ENCODE results near the gene FCRLB. TPM values are rescaled to one million over a fixed set of nuclear protein-coding genes. Genes with fewer than 3 reads are reported as not detected.

Gene FCRLB
- total RNA-seq, 1 donor from 2014 or later = not detected

- Histone ChIP-seq H3K9me3 (no peaks in the 10 kb centered on the region), H3K27ac (no peak overlapping the region), H3K27me3 (no peaks in the 10 kb centered on the region), H3K4me1 (no peaks in the 10 kb centered on the region), H3K4me3 (no peak overlapping the region), H3K36me3 (no peaks in the 10 kb centered on the region)
- intact Hi-C loops (cut with DNase I) = loop anchor here (1.0 to 10.0 kb wide), 3 partner anchors 94 to 536 kb away; partner anchors contain the start of gene NDUFS2
- TF ChIP-seq CTCF (IDR thresholded peaks at IDR 0.05) = no peak
- no peak for DNase-seq (ENCODE audit: low spot score in 2 of 2)
These were observed 19.6 kb downstream of the FCRLB start for GRCh38 chr1:161740921-161741320.

- intact Hi-C loops (cut with DNase I) = loop anchor here (10.0 kb wide), 1 partner anchor 538 kb away; the partner anchor contains the start of gene NDUFS2
- H3K27ac ChIP-seq = no peak overlapping the region
- no peaks in the 10 kb centered on the region for H3K4me1 ChIP-seq
- no peaks in the 10 kb centered on the region for H3K9me3 ChIP-seq
- no peak for TF ChIP-seq CTCF (IDR thresholded peaks at IDR 0.05)
- no peaks in the 10 kb centered on the region for H3K27me3 ChIP-seq
- H3K4me3 ChIP-seq = no peak overlapping the region
- H3K36me3 ChIP-seq = no peaks in the 10 kb centered on the region
- DNase-seq (ENCODE audit: low spot score in 2 of 2) = no peak
These were observed 21.9 kb downstream of the FCRLB start for GRCh38 chr1:161743231-161743630.

- no peaks in the 10 kb centered on the region for H3K9me3 ChIP-seq
- TF ChIP-seq CTCF (IDR thresholded peaks at IDR 0.05) = no peak
- intact Hi-C loops (cut with DNase I) = loop anchor here (5.0 to 10.0 kb wide), 2 partner anchors 350 to 543 kb away; partner anchors contain the start of gene NDUFS2
- no peak overlapping the region for H3K4me3 ChIP-seq
- H3K36me3 ChIP-seq = peaks cover 3 to 12% of the 10 kb centered on the region in 2 donors
- H3K4me1 ChIP-seq = peaks cover 4 to 10% of the 10 kb centered on the region in 2 donors
- H3K27me3 ChIP-seq = no peaks in the 10 kb centered on the region
- H3K27ac ChIP-seq = no peak overlapping the region
- DNase-seq (ENCODE audit: low spot score in 2 of 2) = no peak
These were observed 26.5 kb downstream of the FCRLB start for GRCh38 chr1:161747801-161748200.

GRCh38 chr1:161749509-161750407 lies 28.4 kb downstream of the FCRLB start, which contains the start of gene DUSP12:
DUSP12 (plus strand) TSS chr1:161749786; CDS start chr1:161749802, 16 bp downstream.
- H3K4me3 ChIP-seq = peak within 1 kb of the TSS; percentile 78 to 90
- peaks cover 16 to 31% of the 10 kb centered on the region in 2 donors for H3K36me3 ChIP-seq
- no peaks in the 10 kb centered on the region for H3K9me3 ChIP-seq
- no peaks in the 10 kb centered on the region for H3K27me3 ChIP-seq
- intact Hi-C loops (cut with DNase I) = loop anchor here (5.0 to 10.0 kb wide), 3 partner anchors 352 to 1407 kb away; partner anchors contain the start of genes COPA, NCSTN and NDUFS2
- H3K27ac ChIP-seq = peak within 1 kb of the TSS; percentile 80 to 85
- peaks cover 4 to 10% of the 10 kb centered on the region in 2 donors for H3K4me1 ChIP-seq
- TF ChIP-seq CTCF (IDR thresholded peaks at IDR 0.05) = peak in 2 of 3 experiments; percentile 7 to 31
- DNase-seq (ENCODE audit: low spot score in 2 of 2) = peak; percentile 69 to 97

- DNase-seq (ENCODE audit: low spot score in 2 of 2) = no peak
- no peak overlapping the region for H3K27ac ChIP-seq
- H3K36me3 ChIP-seq = peaks cover 1 to 10% of the 10 kb centered on the region in 2 donors
- H3K27me3 ChIP-seq = no peaks in the 10 kb centered on the region
- peaks cover 0 to 13% of the 10 kb centered on the region in 2 donors for H3K4me1 ChIP-seq
- TF ChIP-seq CTCF (IDR thresholded peaks at IDR 0.05) = peak; percentile 12 to 35 (median 14)
- intact Hi-C loops (cut with DNase I) = loop anchor here (10.0 kb wide), 1 partner anchor 449 kb away; the partner anchor contains the start of gene SDHC
- H3K4me3 ChIP-seq = no peak overlapping the region
- no peaks in the 10 kb centered on the region for H3K9me3 ChIP-seq
These were observed 42.3 kb downstream of the FCRLB start for GRCh38 chr1:161763522-161764098.

Measured in ascending aorta (tissue), 2 donors.